ENCODE data around the gene FRZB. TPM values are rescaled to one million over a fixed set of nuclear protein-coding genes. Genes with fewer than 3 reads are reported as not detected.

The FRZB gene
- total RNA-seq, 4 donors from 2014 or later = 1.8 to 4.9 (median 2.0) TPM

DNA sequence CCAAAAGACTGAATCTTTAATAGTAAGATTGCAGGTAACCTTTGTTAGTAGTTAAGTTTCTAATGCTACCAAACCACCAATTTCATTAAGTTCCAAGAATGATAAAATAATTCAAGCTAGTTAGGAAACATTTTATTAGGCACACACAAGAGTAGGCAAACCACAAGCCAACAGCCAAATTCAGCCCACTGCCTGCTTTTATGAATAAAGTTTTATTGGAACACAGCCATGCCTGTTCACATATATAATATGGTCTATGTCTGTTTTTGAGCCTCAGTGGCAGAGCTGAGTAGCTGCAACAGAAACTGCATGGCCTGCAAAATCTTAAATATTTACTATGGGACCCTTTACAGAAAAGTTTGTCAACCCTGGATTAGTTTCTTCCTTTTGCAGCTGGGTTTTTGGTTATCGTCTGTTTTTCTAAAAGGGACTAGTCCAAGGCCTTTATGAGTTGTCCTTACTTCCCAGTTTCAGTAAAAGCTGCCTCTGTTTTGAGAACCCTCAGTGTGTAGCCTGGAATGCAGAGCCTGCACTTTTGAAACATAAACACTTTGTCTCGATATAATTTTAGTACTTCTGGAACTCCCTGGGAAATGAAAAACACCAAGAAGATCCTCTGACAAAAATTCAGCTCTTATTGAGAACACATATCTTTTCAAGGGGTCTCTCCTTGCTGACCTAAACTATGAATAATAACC, 39.1 kb downstream of the FRZB start:
- ATAC-seq (ENCODE audit: low FRiP score) = no peak
- TF ChIP-seq CTCF (IDR thresholded peaks at IDR 0.05) = no peak
- no peak for DNase-seq (ENCODE audit: low spot score)

- TF ChIP-seq CTCF (IDR thresholded peaks at IDR 0.05) = no peak
- DNase-seq (ENCODE audit: low spot score) = no peak
- no peak for ATAC-seq (ENCODE audit: low FRiP score)
Measured at GRCh38 chr2:182826496-182826895, 39.9 kb downstream of the FRZB start.

DNA sequence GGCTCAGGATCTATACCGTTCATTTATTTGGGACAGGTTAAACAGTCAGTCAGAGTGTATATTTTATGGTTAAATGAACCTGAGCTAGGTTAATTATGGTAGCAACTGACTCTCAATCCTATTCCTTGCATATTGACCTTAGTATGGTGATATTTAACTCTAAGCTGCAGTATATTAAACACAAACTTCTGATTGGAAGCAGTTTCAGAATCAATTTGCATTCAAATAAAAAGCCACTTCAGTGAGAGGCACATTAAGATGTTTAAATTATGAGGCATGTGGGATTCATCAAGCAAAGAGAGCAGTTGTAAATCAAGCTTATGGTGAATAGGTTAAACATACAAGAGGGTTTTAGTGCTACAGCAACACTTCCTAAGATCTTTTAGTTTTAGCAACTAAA, 40.4 kb downstream of the FRZB start:
- no peak for DNase-seq (ENCODE audit: low spot score)
- TF ChIP-seq CTCF (IDR thresholded peaks at IDR 0.05) = no peak
- ATAC-seq (ENCODE audit: low FRiP score) = no peak

DNA sequence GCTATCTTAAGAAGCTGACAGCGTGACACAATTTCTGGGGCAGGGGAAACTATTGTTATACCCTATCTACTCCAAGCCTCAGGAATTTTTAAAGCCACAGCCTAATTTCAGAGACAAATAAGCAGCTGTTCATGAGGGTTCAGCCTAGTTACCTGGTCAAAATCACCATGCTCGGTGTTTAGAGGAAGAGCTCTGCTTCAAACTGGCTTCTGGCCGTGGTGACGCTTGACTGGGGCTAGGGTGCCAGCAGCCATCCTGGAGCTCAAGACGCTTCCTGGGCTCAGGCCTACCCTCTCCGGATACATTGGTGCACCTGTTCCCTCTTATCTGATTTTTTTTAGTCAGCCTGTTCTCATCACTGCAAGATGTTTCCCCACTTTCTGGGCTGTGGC, 41.7 kb downstream of the FRZB start:
- no peak for ATAC-seq (ENCODE audit: low FRiP score)
- TF ChIP-seq CTCF (IDR thresholded peaks at IDR 0.05) = no peak
- no peak for DNase-seq (ENCODE audit: low spot score)

DNA sequence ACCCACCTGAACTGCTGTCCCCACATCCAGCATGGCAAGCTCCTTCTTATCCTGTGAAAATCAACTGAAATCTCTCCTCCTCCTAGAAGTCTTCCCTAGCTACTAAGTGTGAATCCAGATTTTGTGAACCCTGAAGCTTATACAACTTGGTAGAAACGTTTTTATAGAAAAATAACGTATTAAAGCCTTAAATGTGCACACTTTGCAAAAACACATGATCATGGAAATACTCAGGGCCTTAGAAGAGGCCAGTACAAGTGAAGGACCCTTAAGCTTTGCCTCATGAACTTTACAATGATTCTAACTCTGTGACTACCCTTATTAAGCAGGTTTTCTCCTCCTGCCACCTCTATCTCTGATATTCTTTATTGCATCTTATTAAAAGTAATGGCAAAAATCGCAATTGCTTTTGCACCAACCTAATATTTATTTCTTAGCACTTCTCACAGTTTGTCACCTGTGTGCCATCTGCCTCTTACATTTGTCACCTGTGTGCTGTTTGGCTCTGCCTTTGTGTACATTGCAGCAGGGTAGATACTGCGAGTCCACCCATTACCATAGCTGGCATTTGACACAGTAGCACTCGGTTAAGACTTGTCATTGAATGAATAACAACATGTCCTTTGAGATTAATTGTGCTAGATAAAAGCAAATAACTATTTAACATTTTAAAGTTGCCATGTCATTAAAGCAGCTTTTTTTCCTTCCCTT, 42.2 kb downstream of the FRZB start:
- DNase-seq (ENCODE audit: low spot score) (no peak), ATAC-seq (ENCODE audit: low FRiP score) (no peak)
- TF ChIP-seq CTCF (IDR thresholded peaks at IDR 0.05) = no peak

GRCh38 chr2:182822733-182823132, 43.7 kb downstream of the FRZB start:
- no peak for TF ChIP-seq CTCF (IDR thresholded peaks at IDR 0.05)
- DNase-seq (ENCODE audit: low spot score) (no peak), ATAC-seq (ENCODE audit: low FRiP score) (no peak)

DNA sequence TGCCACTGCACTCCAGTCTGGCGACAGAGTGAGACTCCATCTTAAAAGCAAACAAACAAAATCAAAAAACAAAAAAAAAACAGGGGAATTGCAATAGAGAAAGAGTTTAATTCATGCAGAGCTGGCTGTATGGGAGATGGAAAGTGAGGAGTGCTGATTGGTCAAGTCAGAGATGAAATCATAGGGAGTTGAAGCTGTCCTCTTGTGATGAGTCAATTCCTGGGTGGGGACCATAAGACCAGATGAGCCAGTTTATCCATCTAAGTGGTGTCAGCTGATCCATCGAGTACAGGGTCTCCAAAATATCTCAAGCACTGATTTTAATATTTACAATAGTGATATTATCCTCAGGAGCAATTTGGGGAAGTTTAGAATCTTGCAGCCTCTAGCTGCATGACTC, 45.3 kb downstream of the FRZB start:
- TF ChIP-seq CTCF (IDR thresholded peaks at IDR 0.05) = no peak

More for the DNA sequence above, 45.3 kb downstream of the FRZB start:
- ATAC-seq (ENCODE audit: low FRiP score) = no peak
- no peak for DNase-seq (ENCODE audit: low spot score)

Data from omental fat pad (tissue), 4 donors.